Measurements from ENCODE around the gene IDUA.

Gene IDUA

GRCh38 chr4:956531-957230 is 30.2 kb upstream of the IDUA start:
- no peak for DNase-seq

GRCh38 chr4:957231-957580 is 29.6 kb upstream of the IDUA start:
- no peak for DNase-seq

GRCh38 chr4:957581-958313 is 29.1 kb upstream of the IDUA start:
- DNase-seq, result no peak

- DNase-seq, result no peak
These were observed 28.6 kb upstream of the IDUA start for GRCh38 chr4:958314-958665.

- DNase-seq, result no peak
These were observed 28.0 kb upstream of the IDUA start for GRCh38 chr4:958696-959337.

GRCh38 chr4:959338-960139 is 27.3 kb upstream of the IDUA start:
- DNase-seq, result no peak

- DNase-seq, result no peak
These were observed 26.7 kb upstream of the IDUA start for GRCh38 chr4:960140-960635.

GRCh38 chr4:960636-961350 is 26.1 kb upstream of the IDUA start:
- no peak for DNase-seq

- DNase-seq, result no peak
These were observed 25.3 kb upstream of the IDUA start for GRCh38 chr4:961351-962230.

GRCh38 chr4:962231-963208 is 24.3 kb upstream of the IDUA start:
- DNase-seq, result no peak

- no peak for DNase-seq
These were observed 23.3 kb upstream of the IDUA start for GRCh38 chr4:963276-964225.

- DNase-seq, result no peak
These were observed 22.4 kb upstream of the IDUA start for GRCh38 chr4:964346-965025.

GRCh38 chr4:965048-965765 is 21.6 kb upstream of the IDUA start:
- DNase-seq, result no peak

GRCh38 chr4:965766-966134 is 21.1 kb upstream of the IDUA start:
- no peak for DNase-seq

GRCh38 chr4:966266-967112 is 20.4 kb upstream of the IDUA start:
- DNase-seq, result no peak
